Keratinocyte (primary cell): ENCODE results near the gene WIPF3. TPM values are rescaled to one million over a fixed set of nuclear protein-coding genes. Genes with fewer than 3 reads are reported as not detected.

Source experiments
- DNase-seq: peaks from one replicate; pipeline ENCODE4 v3.0.0-alpha.2; 2011; ENCODE audit warnings: low read depth, missing footprints, low spot score
- FAIRE-seq: peaks from 2 replicates; lab custom pipeline; 2011; peaks lifted over from hg19 to GRCh38; lab: Jason Lieb, UNC
- H2AFZ ChIP-seq: 2 replicates; pipeline ENCODE4 v1.6.0; 2012; ENCODE audit warnings: low read length, control low read depth, inconsistent platforms; ENCODE audit not compliant: control insufficient read depth
- H3K27ac ChIP-seq: 2 replicates; pipeline ENCODE4 v1.5.1; 2011; ENCODE audit warnings: low read length; ENCODE audit not compliant: control insufficient read depth, insufficient read depth
- H3K27me3 ChIP-seq: 3 replicates; pipeline ENCODE4 v1.6.0; 2011; ENCODE audit warnings: low read length; ENCODE audit not compliant: control insufficient read depth, insufficient read depth; ENCODE audit errors: extremely low read depth
- H3K36me3 ChIP-seq, 2 experiments: 2 replicates in 1 of 2; 3 replicates in 1 of 2; pipeline ENCODE4 v1.5.1; 2011; ENCODE audit warnings: low read length in 2 of 2, mild to moderate bottlenecking in 1 of 2; ENCODE audit not compliant: control insufficient read depth in 2 of 2, insufficient read depth in 2 of 2; ENCODE audit errors: extremely low read depth in 1 of 2
- H3K4me1 ChIP-seq: 3 replicates; pipeline ENCODE4 v1.5.1; 2011; ENCODE audit warnings: low read length; ENCODE audit not compliant: control insufficient read depth, insufficient read depth; ENCODE audit errors: extremely low read depth
- H3K4me2 ChIP-seq: 3 replicates; pipeline ENCODE4 v1.6.0; 2011; ENCODE audit warnings: low read depth, low read length; ENCODE audit not compliant: control insufficient read depth, insufficient read depth; ENCODE audit errors: extremely low read depth
- H3K4me3 ChIP-seq, 3 experiments: fragments of 200-600 bp in 1 of 3; sonication (generic) in 1 of 3; 2 replicates in 2 of 3; 3 replicates in 1 of 3; pipeline ENCODE4 v1.5.1; 2011 to 2016; ENCODE audit warnings: low read length in 3 of 3, mild to moderate bottlenecking in 3 of 3, control low read depth in 2 of 3, inconsistent platforms in 1 of 3, low read depth in 1 of 3, mixed read lengths in 1 of 3, mixed run types in 1 of 3, moderate library complexity in 1 of 3; ENCODE audit not compliant: control insufficient read depth in 2 of 3, insufficient read depth in 2 of 3; ENCODE audit errors: extremely low read depth in 1 of 3
- H3K79me2 ChIP-seq: 2 replicates; pipeline ENCODE4 v1.6.0; 2012; ENCODE audit warnings: low read length; ENCODE audit not compliant: control insufficient read depth, insufficient read depth
- H3K9ac ChIP-seq: 3 replicates; pipeline ENCODE4 v1.6.0; 2011; ENCODE audit warnings: low read length; ENCODE audit not compliant: control insufficient read depth, insufficient read depth; ENCODE audit errors: extremely low read depth
- H3K9me1 ChIP-seq: 3 replicates; pipeline ENCODE4 v1.6.0; 2011; ENCODE audit warnings: low read length; ENCODE audit not compliant: control insufficient read depth, insufficient read depth; ENCODE audit errors: extremely low read depth
- H3K9me3 ChIP-seq: 2 replicates; pipeline ENCODE4 v1.5.1; 2012; ENCODE audit warnings: low read depth, low read length; ENCODE audit not compliant: control insufficient read depth
- H4K20me1 ChIP-seq: 3 replicates; pipeline ENCODE4 v1.6.0; 2011; ENCODE audit warnings: low read length; ENCODE audit not compliant: control insufficient read depth, insufficient read depth; ENCODE audit errors: extremely low read depth
- CTCF ChIP-seq, 3 experiments: IDR thresholded peaks in 1 of 3; conservative IDR thresholded peaks in 1 of 3; optimal IDR thresholded peaks in 1 of 3; 2 replicates in 2 of 3; 3 replicates in 1 of 3; pipeline versions ENCODE3 to v1.5.1; 2011; ENCODE audit warnings: low read length in 3 of 3, mild to moderate bottlenecking in 3 of 3, moderate library complexity in 2 of 3, control low read depth in 1 of 3, inconsistent platforms in 1 of 3; ENCODE audit not compliant: insufficient read depth in 2 of 3; ENCODE audit errors: extremely low read depth in 1 of 3
- EZH2 ChIP-seq: IDR thresholded peaks from one replicate; pipeline ENCODE4 v1.6.1; 2012; ENCODE audit warnings: inconsistent platforms, mild to moderate bottlenecking, low read length, moderate library complexity
- dilution Hi-C: fragments of 300-500 bp; cut with MboI; formaldehyde crosslinking; loops from one replicate; pipeline ENCODE4 v1.7.0; 2020; ENCODE audit warnings: low sequenced_read_pairs; ENCODE audit not compliant: extremely low pct_ligation_motif_present
- polyA plus RNA-seq, 5 experiments: library from polyadenylated mRNA; depleted of rRNA in 3 of 5; stranded (reverse) in 3 of 5; stranded (forward) in 1 of 5; unstranded in 1 of 5; fragments of >200 nt; gene quantifications; 1 replicate in 1 of 5; 2 replicates in 3 of 5; 3 replicates in 1 of 5; pipeline versions ENCODE4 v1.2.1 to v1.2.3, GENCODE V29; 2011 to 2012; ENCODE audit warnings: missing spikeins in 2 of 5, low read depth in 1 of 5, low replicate concordance in 1 of 5

The WIPF3 gene
- polyA plus RNA-seq, 1 donor (not counting 4 experiments of a cell fraction or from before 2014, with no cell fraction given), result 0.04 TPM

DNA sequence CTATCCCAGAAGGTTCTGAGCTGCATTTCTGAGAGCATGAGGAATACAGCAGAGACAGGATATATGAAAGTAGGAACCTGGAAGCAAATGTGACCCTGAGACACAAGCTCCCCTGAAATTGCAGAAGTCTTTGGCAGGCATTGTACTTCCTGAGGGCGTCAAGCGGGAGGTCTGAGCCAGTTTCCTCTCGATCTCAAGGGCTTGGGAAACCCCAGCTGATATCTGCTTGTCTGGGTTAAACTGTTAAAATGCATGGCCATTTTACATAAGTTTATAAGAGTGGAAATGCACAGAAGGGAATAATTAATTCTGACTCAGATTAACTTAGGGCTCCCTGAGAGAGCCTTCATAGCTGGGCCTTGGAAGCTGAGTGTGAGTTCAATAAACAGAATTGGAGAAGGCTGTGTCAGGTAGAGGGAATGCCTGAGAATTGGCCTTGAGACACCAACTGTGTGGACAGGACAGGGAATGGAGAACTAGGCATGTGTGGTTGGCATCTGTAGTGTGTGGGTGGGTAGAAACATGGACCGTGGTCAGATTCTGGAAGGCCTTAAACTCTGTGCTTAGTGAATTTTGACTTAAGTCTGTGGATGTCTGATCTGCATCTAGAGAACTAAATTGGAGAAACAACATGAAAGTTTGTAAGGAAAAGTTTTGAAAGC is 53.3 kb downstream of the WIPF3 start:
- dilution Hi-C loops, result no loop called here
- H3K9ac ChIP-seq, result no peak overlapping the region

GRCh38 chr7:29860186-29860585 is 53.9 kb downstream of the WIPF3 start:
- no peaks in the 10 kb centered on the region for H3K79me2 ChIP-seq
- no peaks in the 10 kb centered on the region for H3K36me3 ChIP-seq
- no peak for TF ChIP-seq EZH2
- TF ChIP-seq CTCF (optimal IDR thresholded peaks at IDR 0.05 in 1 of 3, IDR thresholded peaks at IDR 0.05 in 1 of 3, conservative IDR thresholded peaks at IDR 0.05 in 1 of 3; ENCODE audit: extremely low read depth in 1 of 3, insufficient read depth in 2 of 3, low read length in 3 of 3), result no peak
- no peaks in the 10 kb centered on the region for H4K20me1 ChIP-seq
- no peaks in the 10 kb centered on the region for H3K4me1 ChIP-seq
- H3K9me3 ChIP-seq, result no peaks in the 10 kb centered on the region
- H3K4me2 ChIP-seq, result no peak overlapping the region
- H3K9me1 ChIP-seq, result no peaks in the 10 kb centered on the region
- H3K27me3 ChIP-seq, result peaks cover 10% of the 10 kb centered on the region
- H3K27ac ChIP-seq, result no peak overlapping the region
- no peak overlapping the region for H2AFZ ChIP-seq
- DNase-seq (no peak), FAIRE-seq (no peak)
- no peak overlapping the region for H3K9ac ChIP-seq
- dilution Hi-C loops, result no loop called here
- no peak overlapping the region for H3K4me3 ChIP-seq

More for the DNA sequence above, 53.3 kb downstream of the WIPF3 start:
- Histone ChIP-seq H3K9me1 (no peaks in the 10 kb centered on the region), H3K27me3 (peaks cover 15% of the 10 kb centered on the region), H3K4me1 (no peaks in the 10 kb centered on the region), H3K4me3 (no peak overlapping the region), H2AFZ (no peak overlapping the region), H4K20me1 (no peaks in the 10 kb centered on the region), H3K79me2 (no peaks in the 10 kb centered on the region), H3K36me3 (no peaks in the 10 kb centered on the region), H3K27ac (no peak overlapping the region), H3K9me3 (no peaks in the 10 kb centered on the region), H3K4me2 (no peak overlapping the region)
- no peak for DNase-seq
- no peak for FAIRE-seq
- TF ChIP-seq EZH2, result no peak
- no peak for TF ChIP-seq CTCF (optimal IDR thresholded peaks at IDR 0.05 in 1 of 3, IDR thresholded peaks at IDR 0.05 in 1 of 3, conservative IDR thresholded peaks at IDR 0.05 in 1 of 3; ENCODE audit: extremely low read depth in 1 of 3, insufficient read depth in 2 of 3, low read length in 3 of 3)
